ENCODE results near the gene NDUFS5.
"Not testable (repeated sequence)": the region's sequence is repeated elsewhere in the genome, so short reads cannot be mapped to it uniquely, and the experiment has no call there.

NDUFS5 gene

GRCh38 chr1:39026051-39026865, at the start of gene NDUFS5:
Gene NDUFS5 (plus strand): TSS chr1:39026350. CDS start chr1:39028725, 2,375 bp downstream.
- peak; percentile 47 for DNase-seq

- DNase-seq, result not testable (repeated sequence)
Measured at GRCh38 chr1:38977399-38978244, 48.5 kb upstream of the NDUFS5 start.

GRCh38 chr1:38978245-38978542, 48.0 kb upstream of the NDUFS5 start:
- not testable (repeated sequence) for DNase-seq

- DNase-seq, result not testable (repeated sequence)
Measured at GRCh38 chr1:38979380-38979779, 46.8 kb upstream of the NDUFS5 start.

GRCh38 chr1:38989979-38990378, 36.2 kb upstream of the NDUFS5 start:
- no peak for DNase-seq

- no peak for DNase-seq
Measured at GRCh38 chr1:38990386-38990737, 35.8 kb upstream of the NDUFS5 start.

GRCh38 chr1:38990738-38991637, 35.2 kb upstream of the NDUFS5 start, which contains the start of gene AKIRIN1:
Gene AKIRIN1 (plus strand): TSS chr1:38991276. CDS start chr1:38991381, 105 bp downstream.
- DNase-seq, result no peak

GRCh38 chr1:38991638-38992411, 34.3 kb upstream of the NDUFS5 start:
- no peak for DNase-seq

GRCh38 chr1:38992412-38993111, 33.6 kb upstream of the NDUFS5 start:
- DNase-seq, result no peak

GRCh38 chr1:38994196-38994595, 32.0 kb upstream of the NDUFS5 start:
- DNase-seq, result no peak

- DNase-seq, result no peak
Measured at GRCh38 chr1:38997034-38997900, 28.9 kb upstream of the NDUFS5 start.

GRCh38 chr1:38997901-38998190, 28.3 kb upstream of the NDUFS5 start:
- DNase-seq, result no peak

GRCh38 chr1:39001516-39002421, 24.4 kb upstream of the NDUFS5 start:
- DNase-seq, result no peak

- DNase-seq, result no peak
Measured at GRCh38 chr1:39003281-39003680, 22.9 kb upstream of the NDUFS5 start.

- DNase-seq, result no peak
Measured at GRCh38 chr1:39003794-39004193, 22.4 kb upstream of the NDUFS5 start.

- DNase-seq, result no peak
Measured at GRCh38 chr1:39006287-39006686, 19.9 kb upstream of the NDUFS5 start.

- no peak for DNase-seq
Measured at GRCh38 chr1:39006726-39007645, 19.2 kb upstream of the NDUFS5 start.

GRCh38 chr1:39014956-39015355, 11.2 kb upstream of the NDUFS5 start:
- DNase-seq, result not testable (repeated sequence)
